ENCODE results near the gene KLHL8. TPM values are rescaled to one million over a fixed set of nuclear protein-coding genes. Genes with fewer than 3 reads are reported as not detected.

The KLHL8 gene
- total RNA-seq, 1 donor from 2014 or later: 20.6 TPM

- TF ChIP-seq CTCF (IDR thresholded peaks at IDR 0.05): no peak
- ATAC-seq: no peak
Measured at GRCh38 chr4:87117732-87118075, 102.7 kb downstream of the KLHL8 start.

GRCh38 chr4:87117051-87117731 is 103.2 kb downstream of the KLHL8 start:
- H3K27ac ChIP-seq: peak overlapping the region; percentile 37
- peaks cover 34% of the 10 kb centered on the region for H3K4me1 ChIP-seq
- TF ChIP-seq CTCF (IDR thresholded peaks at IDR 0.05): no peak
- no peak overlapping the region for H3K4me3 ChIP-seq
- ATAC-seq (peak; percentile 31 to 41), DNase-seq (no peak)
- no peaks in the 10 kb centered on the region for H3K27me3 ChIP-seq (ENCODE audit: low read depth)
- intact Hi-C loops (cut with DNase I): no loop called here
- H3K36me3 ChIP-seq: peaks cover 80% of the 10 kb centered on the region
- H3K9me3 ChIP-seq: no peaks in the 10 kb centered on the region

More at GRCh38 chr4:87117732-87118075, 102.7 kb downstream of the KLHL8 start:
- H3K36me3 ChIP-seq: peaks cover 76% of the 10 kb centered on the region
- no peak for DNase-seq
- H3K4me1 ChIP-seq: peaks cover 38% of the 10 kb centered on the region
- intact Hi-C loops (cut with DNase I): no loop called here
- H3K4me3 ChIP-seq: no peak overlapping the region
- no peaks in the 10 kb centered on the region for H3K9me3 ChIP-seq
- no peaks in the 10 kb centered on the region for H3K27me3 ChIP-seq (ENCODE audit: low read depth)
- peak overlapping the region; percentile 37 for H3K27ac ChIP-seq

DNA sequence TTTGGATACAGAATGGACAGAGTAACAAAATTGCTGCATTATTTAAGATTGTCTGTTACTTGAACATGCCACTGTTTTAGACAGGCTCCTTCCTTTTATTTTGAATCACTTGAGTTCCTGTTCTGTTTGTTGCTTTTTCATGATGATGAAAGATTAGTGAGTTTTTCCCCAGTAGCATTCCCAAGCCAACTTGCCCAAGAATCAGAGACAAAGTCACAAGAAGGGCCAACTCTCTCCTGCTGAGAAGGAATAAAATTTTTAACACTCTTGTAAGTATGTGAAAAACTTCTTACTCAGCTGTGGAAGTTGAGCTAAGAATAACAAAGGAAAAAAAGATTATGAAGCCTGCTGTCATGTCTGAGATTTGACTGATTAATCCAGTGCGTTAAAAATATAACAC is 104.2 kb downstream of the KLHL8 start:
- DNase-seq (no peak), ATAC-seq (no peak)
- H3K27ac ChIP-seq: no peak overlapping the region
- no peaks in the 10 kb centered on the region for H3K27me3 ChIP-seq (ENCODE audit: low read depth)
- peaks cover 88% of the 10 kb centered on the region for H3K36me3 ChIP-seq
- H3K4me1 ChIP-seq: peaks cover 24% of the 10 kb centered on the region
- no peak for TF ChIP-seq CTCF (IDR thresholded peaks at IDR 0.05)
- H3K9me3 ChIP-seq: no peaks in the 10 kb centered on the region
- intact Hi-C loops (cut with DNase I): no loop called here
- no peak overlapping the region for H3K4me3 ChIP-seq

- H3K9me3 ChIP-seq: no peaks in the 10 kb centered on the region
- H3K27me3 ChIP-seq (ENCODE audit: low read depth): no peaks in the 10 kb centered on the region
- DNase-seq (no peak), ATAC-seq (no peak)
- H3K27ac ChIP-seq: no peak overlapping the region
- intact Hi-C loops (cut with DNase I): no loop called here
- no peak overlapping the region for H3K4me3 ChIP-seq
- no peak for TF ChIP-seq CTCF (IDR thresholded peaks at IDR 0.05)
- peaks cover 81% of the 10 kb centered on the region for H3K36me3 ChIP-seq
- H3K4me1 ChIP-seq: peaks cover 17% of the 10 kb centered on the region
Measured at GRCh38 chr4:87114245-87115062, 106.0 kb downstream of the KLHL8 start.

GRCh38 chr4:87112063-87112462 is 108.4 kb downstream of the KLHL8 start:
- H3K36me3 ChIP-seq: peaks cover 81% of the 10 kb centered on the region

More at GRCh38 chr4:87112063-87112462, 108.4 kb downstream of the KLHL8 start:
- ATAC-seq: no peak
- Histone ChIP-seq H3K4me3 (no peak overlapping the region), H3K27ac (no peak overlapping the region), H3K4me1 (peaks cover 12% of the 10 kb centered on the region), H3K27me3 (ENCODE audit: low read depth) (no peaks in the 10 kb centered on the region), H3K9me3 (no peaks in the 10 kb centered on the region)
- no peak for DNase-seq
- no peak for TF ChIP-seq CTCF (IDR thresholded peaks at IDR 0.05)
- intact Hi-C loops (cut with DNase I): no loop called here

Other genes with a start within 250 kb of the KLHL8 start
- gene HSD17B13, start 102.3 kb upstream of the KLHL8 start, total RNA-seq: 4.2 TPM
- 140 TPM for gene HSD17B11, start 170.6 kb upstream of the KLHL8 start, total RNA-seq
- 45.3 TPM for gene NUDT9, start 202.0 kb upstream of the KLHL8 start, total RNA-seq